SK-N-SH (cell line): ENCODE measurements around the gene DLX4. TPM values are rescaled to one million over a fixed set of nuclear protein-coding genes. Genes with fewer than 3 reads are reported as not detected.

Source experiments
- CTCF ChIA-PET: fragments of 300-600, 350-600 bp; formaldehyde crosslinking; extraction: SDS; loops from one replicate; lab custom pipeline; 2021; lab: Yijun Ruan, JAX
- POLR2A ChIA-PET: fragments of 350-600 bp; sonication (Branson Sonifier 250); formaldehyde crosslinking; extraction: SDS; loops from one replicate; lab custom pipeline; 2020; ENCODE audit warnings: antibody characterized with exemption, inconsistent platforms; lab: Yijun Ruan, JAX
- DNase-seq: peaks from one replicate; pipeline ENCODE4 v3.0.0; 2012
- H2AFZ ChIP-seq: fragments of 200-600 bp; sonication (generic); 2 replicates; pipeline ENCODE4 v1.8.1; 2016; ENCODE audit warnings: antibody characterized with exemption, mild to moderate bottlenecking, low read depth
- H3F3A ChIP-seq: fragments of 200-600 bp; sonication (generic); replicated peaks from 2 replicates; pipeline ENCODE3; 2016; ENCODE audit warnings: antibody characterized with exemption, mild to moderate bottlenecking; ENCODE audit not compliant: insufficient read depth
- H3K27ac ChIP-seq, 2 experiments: fragments of 200-500 bp in 1 of 2; fragments of 200-600 bp in 1 of 2; sonication (Bioruptor generic) in 1 of 2; sonication (generic), shearing (Covaris generic) in 1 of 2; 2 replicates each; pipeline versions ENCODE4 v1.5.1 to v1.6.1; 2014 to 2016; ENCODE audit warnings: low read depth in 2 of 2, inconsistent platforms in 1 of 2, low read length in 1 of 2, mild to moderate bottlenecking in 1 of 2, mixed read lengths in 1 of 2
- H3K27me3 ChIP-seq: fragments of 200-600 bp; sonication (generic), shearing (Covaris generic); 2 replicates; pipeline ENCODE4 v1.6.1; 2016; ENCODE audit warnings: mixed run types; ENCODE audit not compliant: insufficient read depth
- H3K36me3 ChIP-seq, 2 experiments: fragments of 200-500 bp in 1 of 2; fragments of 200-600 bp in 1 of 2; sonication (Bioruptor generic) in 1 of 2; sonication (generic) in 1 of 2; replicated peaks in 1 of 2; 2 replicates each; pipeline versions ENCODE3 to v1.5.1; 2014 to 2016; ENCODE audit warnings: low read length in 1 of 2, mild to moderate bottlenecking in 1 of 2; ENCODE audit not compliant: insufficient read depth in 2 of 2, control insufficient read depth in 1 of 2
- H3K4me1 ChIP-seq, 2 experiments: fragments of 200-500 bp in 1 of 2; fragments of 200-600 bp in 1 of 2; sonication (Bioruptor generic) in 1 of 2; sonication (generic), shearing (Covaris generic) in 1 of 2; 2 replicates each; pipeline versions ENCODE4 v1.5.1 to v1.6.1; 2014 to 2016; ENCODE audit warnings: low read depth in 1 of 2, low read length in 1 of 2, mixed run types in 1 of 2; ENCODE audit not compliant: insufficient read depth in 2 of 2, control insufficient read depth in 1 of 2
- H3K4me2 ChIP-seq: fragments of 200-600 bp; sonication (generic), shearing (Covaris generic); 2 replicates; pipeline ENCODE4 v1.6.1; 2017; ENCODE audit warnings: mixed run types
- H3K4me3 ChIP-seq, 2 experiments: fragments of 200-500 bp in 1 of 2; fragments of 200-600 bp in 1 of 2; sonication (Bioruptor generic) in 1 of 2; sonication (generic), shearing (Covaris generic) in 1 of 2; 2 replicates each; pipeline versions ENCODE4 v1.5.1 to v1.8.1; 2014 to 2016; ENCODE audit warnings: low read depth in 2 of 2, inconsistent platforms in 1 of 2, low read length in 1 of 2, mild to moderate bottlenecking in 1 of 2, mixed read lengths in 1 of 2, moderate library complexity in 1 of 2
- H3K79me2 ChIP-seq: fragments of 200-600 bp; sonication (generic); 2 replicates; pipeline ENCODE4 v1.8.1; 2017; ENCODE audit warnings: mild to moderate bottlenecking; ENCODE audit not compliant: insufficient read depth
- H3K9ac ChIP-seq: fragments of 200-600 bp; sonication (generic); 2 replicates; pipeline ENCODE4 v1.6.1; 2017; ENCODE audit warnings: mixed run types
- H3K9me2 ChIP-seq: fragments of 200-600 bp; sonication (generic); 2 replicates; pipeline ENCODE4 v1.6.1; 2017; ENCODE audit warnings: mixed run types
- H3K9me3 ChIP-seq: fragments of 200-600 bp; sonication (generic); 2 replicates; pipeline ENCODE4 v1.6.1; 2017; ENCODE audit warnings: mixed run types, mild to moderate bottlenecking, moderate library complexity
- H4K20me1 ChIP-seq: fragments of 200-600 bp; sonication (generic); 2 replicates; pipeline ENCODE4 v1.6.1; 2017; ENCODE audit warnings: mild to moderate bottlenecking, mixed run types; ENCODE audit not compliant: insufficient read depth
- CTCF ChIP-seq: fragments of 200-600 bp; sonication (generic); IDR thresholded peaks from 2 replicates; pipeline ENCODE4 v1.6.1; 2017; ENCODE audit warnings: antibody characterized with exemption, mild to moderate bottlenecking, moderate library complexity
- EP300 ChIP-seq, 2 experiments: IDR thresholded peaks; 2 replicates each; pipeline versions ENCODE4 v1.4.0 to v1.6.1; 2012; ENCODE audit warnings: borderline replicate concordance in 1 of 2, low read depth in 1 of 2, low read length in 1 of 2
- EZH2phosphoT487 ChIP-seq: fragments of 200-600 bp; sonication (generic); IDR thresholded peaks from 2 replicates; pipeline ENCODE4 v1.6.1; 2017; ENCODE audit warnings: low read depth, mixed run types, mild to moderate bottlenecking, antibody characterized with exemption, moderate library complexity, borderline replicate concordance
- FOSL2 ChIP-seq: IDR thresholded peaks from 2 replicates; pipeline ENCODE4 v1.4.0; 2012; ENCODE audit warnings: low read depth, mild to moderate bottlenecking, moderate library complexity, borderline replicate concordance
- GABPA ChIP-seq: IDR thresholded peaks from 2 replicates; pipeline ENCODE4 v1.4.0; 2012; ENCODE audit warnings: low read depth, mild to moderate bottlenecking
- IRF3 ChIP-seq: fragments of 150-350 bp; IDR thresholded peaks from 2 replicates; pipeline ENCODE4 v1.6.1; 2016; ENCODE audit warnings: mild to moderate bottlenecking, low read depth, low read length
- MEF2A ChIP-seq: IDR thresholded peaks from 2 replicates; pipeline ENCODE4 v1.4.0; 2012; ENCODE audit warnings: low read depth, borderline replicate concordance
- MXI1 ChIP-seq: IDR thresholded peaks from 2 replicates; pipeline ENCODE4 v1.6.1; 2012; ENCODE audit warnings: mild to moderate bottlenecking, low read depth, low read length, improper control_type of control experiment
- NRF1 ChIP-seq: IDR thresholded peaks from 2 replicates; pipeline ENCODE4 v1.6.1; 2012; ENCODE audit warnings: low read depth, mild to moderate bottlenecking, low read length
- RAD21 ChIP-seq: IDR thresholded peaks from 2 replicates; pipeline ENCODE4 v1.6.1; 2012; ENCODE audit warnings: mild to moderate bottlenecking, low read length
- RCOR1 ChIP-seq: fragments of 150-350 bp; IDR thresholded peaks from 2 replicates; pipeline ENCODE4 v1.6.1; 2017; ENCODE audit warnings: antibody characterized with exemption, low read length
- REST ChIP-seq: IDR thresholded peaks from 2 replicates; pipeline ENCODE4 v1.6.1; 2012; ENCODE audit warnings: mild to moderate bottlenecking, low read depth, low read length, moderate library complexity
- RFX5 ChIP-seq: IDR thresholded peaks from 2 replicates; pipeline ENCODE4 v1.6.1; 2012; ENCODE audit warnings: mild to moderate bottlenecking, improper control_type of control experiment, low read length
- SIN3A ChIP-seq: IDR thresholded peaks from 2 replicates; pipeline ENCODE4 v1.6.1; 2012; ENCODE audit warnings: low read depth, mild to moderate bottlenecking, low read length, moderate library complexity, borderline replicate concordance
- SMC3 ChIP-seq: IDR thresholded peaks from 2 replicates; pipeline ENCODE4 v1.6.1; 2012; ENCODE audit warnings: low read depth, low read length, improper control_type of control experiment
- TCF12 ChIP-seq: IDR thresholded peaks from 2 replicates; pipeline ENCODE4 v1.4.0; 2012
- TEAD4 ChIP-seq: IDR thresholded peaks from 2 replicates; pipeline ENCODE4 v1.4.0; 2012; ENCODE audit warnings: mild to moderate bottlenecking, borderline replicate concordance; ENCODE audit not compliant: insufficient read depth
- USF2 ChIP-seq: fragments of 150-350 bp; IDR thresholded peaks from 2 replicates; pipeline ENCODE4 v1.6.1; 2017; ENCODE audit warnings: antibody characterized with exemption, low read length, low read depth, borderline replicate concordance
- WGBS: methylation state at CpG from one replicate; pipeline ENCODE4 v1.1.6; 2017; ENCODE audit warnings: low lambda C conversion rate; 5-methylcytosine and 5-hydroxymethylcytosine counted together
- polyA plus RNA-seq, 3 experiments: library from polyadenylated mRNA; depleted of rRNA; stranded (reverse); fragments of >200 nt; gene quantifications; 2 replicates each; pipeline ENCODE4 v1.2.3, GENCODE V29; 2012

DLX4 gene
- polyA plus RNA-seq, 1 of the 3 experiments (the other 2 are of a cell fraction), result 0.10 TPM

GRCh38 chr17:49924589-49924988, 44.4 kb upstream of the DLX4 start:
- Histone ChIP-seq H3K9ac (no peak overlapping the region), H3K36me3 (no peaks in the 10 kb centered on the region), H3K4me2 (no peak overlapping the region), H2AFZ (no peak overlapping the region), H3K27ac (no peak overlapping the region), H3K9me2 (no peaks in the 10 kb centered on the region), H3F3A (no peaks in the 10 kb centered on the region), H3K27me3 (peaks cover 82% of the 10 kb centered on the region), H3K4me3 (no peak overlapping the region), H4K20me1 (0 out of 2 replicates have a peak, but pooled peaks cover 3% of the 10 kb centered on the region), H3K4me1 (no peaks in the 10 kb centered on the region), H3K79me2 (no peaks in the 10 kb centered on the region), H3K9me3 (no peaks in the 10 kb centered on the region)
- ChIA-PET CTCF (interaction anchor here (1.4 to 16.1 kb wide), 4 partner anchors 26 to 73 kb away, joined by 4 to 145 read pairs (median 19); no protein-coding TSS in a partner anchor), POLR2A (no interaction called here)
- TF ChIP-seq EZH2phosphoT487 (no peak), RAD21 (no peak), SMC3 (no peak), IRF3 (no peak), RFX5 (no peak), NRF1 (no peak)
- DNase-seq, result no peak
- 34% methylated on average over 7 of the region's 7 CpGs for WGBS

- H3F3A ChIP-seq, result no peaks in the 10 kb centered on the region
- H3K4me2 ChIP-seq, result no peak overlapping the region
- no peaks in the 10 kb centered on the region for H3K36me3 ChIP-seq
- no peak overlapping the region for H3K27ac ChIP-seq
- no peaks in the 10 kb centered on the region for H3K4me1 ChIP-seq
- no peak overlapping the region for H3K9ac ChIP-seq
- WGBS, result 75% methylated on average over 9 of the region's 9 CpGs
- 0 out of 2 replicates have a peak, but pooled peaks cover 3% of the 10 kb centered on the region for H4K20me1 ChIP-seq
- no peak overlapping the region for H3K4me3 ChIP-seq
- H3K79me2 ChIP-seq, result no peaks in the 10 kb centered on the region
- H2AFZ ChIP-seq, result no peak overlapping the region
- no peaks in the 10 kb centered on the region for H3K9me2 ChIP-seq
- DNase-seq, result no peak
- H3K9me3 ChIP-seq, result no peaks in the 10 kb centered on the region
- ChIA-PET POLR2A (no interaction called here), CTCF (interaction anchor here (0.6 to 21.8 kb wide), 8 partner anchors 9 to 356 kb away, joined by 3 to 258 read pairs (median 4); no protein-coding TSS in a partner anchor)
- H3K27me3 ChIP-seq, result peaks cover 94% of the 10 kb centered on the region
- TF ChIP-seq CTCF (no peak), FOSL2 (no peak), RCOR1 (no peak), MXI1 (no peak), MEF2A (no peak), IRF3 (no peak), USF2 (no peak), EP300 (IDR thresholded peaks at IDR 0.05; ENCODE audit: borderline replicate concordance in 1 of 2, low read depth in 1 of 2, low read length in 1 of 2) (no peak), REST (no peak), GABPA (no peak), EZH2phosphoT487 (no peak), SIN3A (no peak), TCF12 (no peak), TEAD4 (no peak)
Measured at GRCh38 chr17:49925921-49926320, 43.1 kb upstream of the DLX4 start.
